ENCODE data around the gene COL11A2.

Gene COL11A2

GRCh38 chr6:33118525-33119123, 73.6 kb downstream of the COL11A2 start:
- in situ Hi-C loops (cut with MboI; ENCODE audit: low pct_unique_long_range_greater_than_20kb, low sequenced_read_pairs, unreplicated experiment), result no loop called here

GRCh38 chr6:33117811-33118277, 74.4 kb downstream of the COL11A2 start:
- in situ Hi-C loops (cut with MboI; ENCODE audit: low pct_unique_long_range_greater_than_20kb, low sequenced_read_pairs, unreplicated experiment), result no loop called here
- no peak for DNase-seq (ENCODE audit: low spot score)
- no peak for TF ChIP-seq CTCF (IDR thresholded peaks at IDR 0.05; ENCODE audit: extremely low read depth, insufficient read depth, missing control alignments)

More at GRCh38 chr6:33118525-33119123, 73.6 kb downstream of the COL11A2 start:
- peak; percentile 62 for DNase-seq (ENCODE audit: low spot score)
- peak; percentile 66 for TF ChIP-seq CTCF (IDR thresholded peaks at IDR 0.05; ENCODE audit: extremely low read depth, insufficient read depth, missing control alignments)

- in situ Hi-C loops (cut with MboI; ENCODE audit: low pct_unique_long_range_greater_than_20kb, low sequenced_read_pairs, unreplicated experiment), result no loop called here
- no peak for TF ChIP-seq CTCF (IDR thresholded peaks at IDR 0.05; ENCODE audit: extremely low read depth, insufficient read depth, missing control alignments)
- DNase-seq (ENCODE audit: low spot score), result no peak
Measured at GRCh38 chr6:33116841-33117711, 75.2 kb downstream of the COL11A2 start.

GRCh38 chr6:33116417-33116816, 75.8 kb downstream of the COL11A2 start:
- no peak for TF ChIP-seq CTCF (IDR thresholded peaks at IDR 0.05; ENCODE audit: extremely low read depth, insufficient read depth, missing control alignments)
- in situ Hi-C loops (cut with MboI; ENCODE audit: low pct_unique_long_range_greater_than_20kb, low sequenced_read_pairs, unreplicated experiment), result no loop called here
- no peak for DNase-seq (ENCODE audit: low spot score)

GRCh38 chr6:33114406-33114805, 77.9 kb downstream of the COL11A2 start:
- DNase-seq (ENCODE audit: low spot score), result no peak
- TF ChIP-seq CTCF (IDR thresholded peaks at IDR 0.05; ENCODE audit: extremely low read depth, insufficient read depth, missing control alignments), result no peak
- in situ Hi-C loops (cut with MboI; ENCODE audit: low pct_unique_long_range_greater_than_20kb, low sequenced_read_pairs, unreplicated experiment), result no loop called here

GRCh38 chr6:33113755-33114154, 78.5 kb downstream of the COL11A2 start:
- DNase-seq (ENCODE audit: low spot score), result no peak
- in situ Hi-C loops (cut with MboI; ENCODE audit: low pct_unique_long_range_greater_than_20kb, low sequenced_read_pairs, unreplicated experiment), result no loop called here
- TF ChIP-seq CTCF (IDR thresholded peaks at IDR 0.05; ENCODE audit: extremely low read depth, insufficient read depth, missing control alignments), result no peak
